Chondrocyte (in vitro differentiated cells): ENCODE measurements around the gene SEMA6B. TPM values are rescaled to one million over a fixed set of nuclear protein-coding genes. Genes with fewer than 3 reads are reported as not detected.

Source experiments
- DNase-seq: peaks from one replicate; pipeline ENCODE4 v3.0.0; 2021; ENCODE audit warnings: mixed read lengths, low spot score
- H3K27ac Mint-ChIP-seq: one replicate; pipeline ENCODE4 v1.8.0; 2021; ENCODE audit warnings: mild to moderate bottlenecking, moderate library complexity, mixed read lengths; ENCODE audit not compliant: unreplicated experiment
- H3K27me3 Mint-ChIP-seq: 2 replicates; pipeline ENCODE4 v1.8.0; 2021; ENCODE audit warnings: low read depth, mixed read lengths
- H3K36me3 Mint-ChIP-seq: 2 replicates; pipeline ENCODE4 v1.8.0; 2021; ENCODE audit warnings: low read depth, mixed read lengths
- H3K4me1 Mint-ChIP-seq: 2 replicates; pipeline ENCODE4 v1.8.0; 2021; ENCODE audit warnings: low read depth, mild to moderate bottlenecking, mixed read lengths
- H3K4me3 Mint-ChIP-seq: one replicate; pipeline ENCODE4 v1.8.0; 2021; ENCODE audit warnings: mild to moderate bottlenecking, moderate library complexity, mixed read lengths; ENCODE audit not compliant: unreplicated experiment
- H3K9me3 Mint-ChIP-seq: 2 replicates; pipeline ENCODE4 v1.8.0; 2021; ENCODE audit warnings: low read depth, mixed read lengths
- long read RNA-seq: library from polyadenylated mRNA; stranded (forward); transcript quantifications from one replicate; pipeline ENCODE4 v2.0.0, GENCODE V29; 2021
- total RNA-seq: library from RNA; stranded (reverse); gene quantifications from 3 replicates; pipeline ENCODE4 v1.2.1, GENCODE V29; 2021
- TF ChIP-seq, protein P1 (sequence below): fragments of 200-600 bp; sonication (generic); IDR thresholded peaks from 2 replicates; pipeline ENCODE4 v1.5.0; 2021; ENCODE audit warnings: antibody characterized with exemption, mild to moderate bottlenecking, moderate library complexity

The SEMA6B gene
- total RNA-seq, result 4.2 to 5.3 TPM (median 4.3 TPM) in 3 replicates
- long read RNA-seq, partial matches to known transcripts, result 0 of 1 reads
- long read RNA-seq, other reads (novel, unspliced or antisense), result 1 of 1 reads

DNA sequence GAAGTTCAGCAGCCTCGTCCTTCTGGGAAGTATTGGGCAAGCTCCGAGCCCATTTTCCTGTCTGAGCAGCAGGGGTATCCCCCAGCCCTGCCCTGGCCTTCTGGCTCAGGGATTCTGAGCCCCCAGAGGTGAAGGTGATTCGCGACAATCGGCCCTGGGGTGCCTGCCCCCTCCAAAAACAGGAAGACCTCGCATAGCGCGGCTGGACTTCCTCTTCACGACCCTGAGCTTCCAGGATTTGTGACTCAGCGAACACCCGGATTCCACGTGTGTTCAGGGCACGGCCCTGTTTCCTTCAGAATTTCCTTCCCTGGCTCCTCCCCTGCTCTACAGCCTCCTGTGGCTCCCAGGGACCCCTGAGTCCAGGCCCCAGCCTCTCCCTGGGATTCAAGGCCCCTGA lies at the start of gene SEMA6B:
Gene SEMA6B, minus strand, starts transcription at position 116 of the 400 bp plus-strand sequence. CDS start 1,227 bp downstream, outside the sequence.
- TF ChIP-seq, protein P1, sequence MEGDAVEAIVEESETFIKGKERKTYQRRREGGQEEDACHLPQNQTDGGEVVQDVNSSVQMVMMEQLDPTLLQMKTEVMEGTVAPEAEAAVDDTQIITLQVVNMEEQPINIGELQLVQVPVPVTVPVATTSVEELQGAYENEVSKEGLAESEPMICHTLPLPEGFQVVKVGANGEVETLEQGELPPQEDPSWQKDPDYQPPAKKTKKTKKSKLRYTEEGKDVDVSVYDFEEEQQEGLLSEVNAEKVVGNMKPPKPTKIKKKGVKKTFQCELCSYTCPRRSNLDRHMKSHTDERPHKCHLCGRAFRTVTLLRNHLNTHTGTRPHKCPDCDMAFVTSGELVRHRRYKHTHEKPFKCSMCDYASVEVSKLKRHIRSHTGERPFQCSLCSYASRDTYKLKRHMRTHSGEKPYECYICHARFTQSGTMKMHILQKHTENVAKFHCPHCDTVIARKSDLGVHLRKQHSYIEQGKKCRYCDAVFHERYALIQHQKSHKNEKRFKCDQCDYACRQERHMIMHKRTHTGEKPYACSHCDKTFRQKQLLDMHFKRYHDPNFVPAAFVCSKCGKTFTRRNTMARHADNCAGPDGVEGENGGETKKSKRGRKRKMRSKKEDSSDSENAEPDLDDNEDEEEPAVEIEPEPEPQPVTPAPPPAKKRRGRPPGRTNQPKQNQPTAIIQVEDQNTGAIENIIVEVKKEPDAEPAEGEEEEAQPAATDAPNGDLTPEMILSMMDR, result no peak
- Mint-ChIP-seq H3K4me3 (no peak within 1 kb of the TSS), H3K9me3 (no peaks in the 10 kb centered on the region), H3K27ac (no peak within 1 kb of the TSS), H3K36me3 (no peaks in the 10 kb centered on the region), H3K4me1 (no peaks in the 10 kb centered on the region), H3K27me3 (no peaks in the 10 kb centered on the region)
- peak; percentile 61 for DNase-seq

- no peak for DNase-seq
- H3K4me3 Mint-ChIP-seq, result no peak overlapping the region
- peaks cover 11% of the 10 kb centered on the region for H3K4me1 Mint-ChIP-seq
- H3K36me3 Mint-ChIP-seq, result no peaks in the 10 kb centered on the region
- H3K27ac Mint-ChIP-seq, result no peak overlapping the region
- TF ChIP-seq, protein P1, result no peak
- no peaks in the 10 kb centered on the region for H3K9me3 Mint-ChIP-seq
- H3K27me3 Mint-ChIP-seq, result peaks cover 13% of the 10 kb centered on the region
Measured at GRCh38 chr19:4606921-4607678, 47.6 kb upstream of the SEMA6B start.

- TF ChIP-seq, protein P1, result no peak
- H3K9me3 Mint-ChIP-seq, result no peaks in the 10 kb centered on the region
- no peak overlapping the region for H3K27ac Mint-ChIP-seq
- peaks cover 14% of the 10 kb centered on the region for H3K27me3 Mint-ChIP-seq
- no peaks in the 10 kb centered on the region for H3K36me3 Mint-ChIP-seq
- peaks cover 11% of the 10 kb centered on the region for H3K4me1 Mint-ChIP-seq
- DNase-seq, result no peak
- no peak overlapping the region for H3K4me3 Mint-ChIP-seq
Measured at GRCh38 chr19:4606181-4606580, 46.7 kb upstream of the SEMA6B start.

DNA sequence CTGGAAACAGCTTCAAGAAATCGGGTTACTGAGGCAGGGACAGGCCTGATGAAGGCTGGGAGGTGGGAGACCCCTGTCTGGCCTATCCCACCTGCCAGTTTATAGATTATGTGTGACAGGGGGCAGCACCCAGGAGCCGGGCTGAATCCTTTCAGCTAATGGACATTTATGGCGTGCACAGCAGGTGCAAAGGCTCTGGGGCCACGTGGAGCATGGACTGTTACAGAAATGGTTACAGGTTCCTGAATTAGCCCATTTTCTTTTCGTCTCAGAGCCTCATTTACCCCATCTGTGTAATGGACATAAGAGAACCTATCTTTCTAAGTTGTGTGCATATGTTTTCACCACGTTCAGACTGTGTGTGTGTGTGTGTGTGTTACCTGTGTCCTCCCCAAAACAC lies 45.4 kb upstream of the SEMA6B start:
- H3K4me3 Mint-ChIP-seq, result no peak overlapping the region
- no peaks in the 10 kb centered on the region for H3K36me3 Mint-ChIP-seq
- H3K4me1 Mint-ChIP-seq, result peaks cover 4% of the 10 kb centered on the region
- DNase-seq, result no peak
- H3K9me3 Mint-ChIP-seq, result no peaks in the 10 kb centered on the region
- no peak overlapping the region for H3K27ac Mint-ChIP-seq
- TF ChIP-seq, protein P1, result no peak
- H3K27me3 Mint-ChIP-seq, result peaks cover 10% of the 10 kb centered on the region

DNA sequence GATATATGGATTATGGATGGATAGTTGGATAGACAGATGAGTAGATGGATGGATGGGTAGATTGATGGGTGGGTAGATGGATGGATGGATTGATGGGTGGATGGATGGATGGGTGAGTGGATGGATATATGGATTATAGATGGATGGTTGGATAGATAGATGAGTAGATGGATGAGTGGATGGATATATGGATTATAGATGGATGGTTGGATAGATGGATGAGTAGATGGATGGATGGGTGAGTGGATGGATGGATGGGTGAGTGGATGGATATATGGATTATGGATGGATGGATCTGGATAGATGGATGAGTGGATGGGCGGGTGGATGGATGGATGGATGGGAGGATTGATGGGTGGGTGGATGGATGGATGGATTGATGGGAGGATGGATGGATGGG lies 43.4 kb upstream of the SEMA6B start:
- Mint-ChIP-seq H3K9me3 (no peaks in the 10 kb centered on the region), H3K36me3 (no peaks in the 10 kb centered on the region), H3K4me3 (no peak overlapping the region), H3K27me3 (peaks cover 21% of the 10 kb centered on the region), H3K27ac (no peak overlapping the region), H3K4me1 (peaks cover 3% of the 10 kb centered on the region)
- TF ChIP-seq, protein P1, result no peak
- no peak for DNase-seq
